CD8-positive, alpha-beta memory T cell (primary cell): ENCODE data around the gene TBCE. TPM values are rescaled to one million over a fixed set of nuclear protein-coding genes. Genes with fewer than 3 reads are reported as not detected.

Experiments
- CTCF ChIA-PET: fragments of 350-600 bp; sonication (Branson Sonifier 250); formaldehyde crosslinking; loops from one replicate; lab custom pipeline; 2021; ENCODE audit warnings: antibody characterized with exemption; lab: Charles Lee
- POLR2A ChIA-PET: fragments of 350-600 bp; sonication (Branson Sonifier 250); formaldehyde crosslinking; loops from one replicate; lab custom pipeline; 2021; ENCODE audit warnings: antibody characterized with exemption; lab: Charles Lee
- DNase-seq, 5 donors: peaks; one replicate each; pipeline versions ENCODE4 v3.0.0 to v3.0.0-alpha.2; 2020 to 2022; ENCODE audit warnings: mixed read lengths in 1 of 5
- H3K27ac ChIP-seq: one replicate; pipeline ENCODE4 v1.7.0; 2013; ENCODE audit warnings: low read depth, mild to moderate bottlenecking, low read length, moderate library complexity
- H3K27me3 ChIP-seq: 2 replicates; pipeline ENCODE4 v1.7.0; 2013; ENCODE audit warnings: low read length, mild to moderate bottlenecking; ENCODE audit not compliant: insufficient read depth, poor library complexity, severe bottlenecking
- H3K36me3 ChIP-seq: 2 replicates; pipeline ENCODE4 v1.7.0; 2013; ENCODE audit warnings: mild to moderate bottlenecking, low read length, moderate library complexity; ENCODE audit not compliant: insufficient read depth
- H3K4me1 ChIP-seq: 2 replicates; pipeline ENCODE4 v1.7.0; 2013; ENCODE audit warnings: mild to moderate bottlenecking, low read length, moderate library complexity; ENCODE audit not compliant: insufficient read depth
- H3K4me3 ChIP-seq: 2 replicates; pipeline ENCODE4 v1.7.0; 2013; ENCODE audit warnings: mild to moderate bottlenecking, low read length
- H3K9me3 ChIP-seq: 2 replicates; pipeline ENCODE4 v1.7.0; 2013; ENCODE audit warnings: mild to moderate bottlenecking, low read length
- H3K27ac Mint-ChIP-seq, 8 donors: one replicate each; pipeline ENCODE4 v1.8.0; 2020 to 2021; ENCODE audit warnings: mixed read lengths in 8 of 8, mild to moderate bottlenecking in 6 of 8, inconsistent platforms in 3 of 8, moderate library complexity in 3 of 8
- H3K27me3 Mint-ChIP-seq, 2 donors: one replicate each; pipeline ENCODE4 v1.8.0; 2020 to 2021; ENCODE audit warnings: mixed read lengths in 2 of 2, mild to moderate bottlenecking in 1 of 2, moderate library complexity in 1 of 2
- H3K36me3 Mint-ChIP-seq, 3 donors: one replicate each; pipeline ENCODE4 v1.8.0; 2020 to 2021; ENCODE audit warnings: mixed read lengths in 3 of 3, inconsistent platforms in 1 of 3, mild to moderate bottlenecking in 1 of 3
- H3K4me1 Mint-ChIP-seq, 3 donors: one replicate each; pipeline ENCODE4 v1.8.0; 2020 to 2021; ENCODE audit warnings: mixed read lengths in 3 of 3, inconsistent platforms in 1 of 3, mild to moderate bottlenecking in 1 of 3
- H3K4me3 Mint-ChIP-seq, 7 donors: one replicate each; pipeline ENCODE4 v1.8.0; 2020 to 2021; ENCODE audit warnings: mixed read lengths in 7 of 7, mild to moderate bottlenecking in 6 of 7, moderate library complexity in 4 of 7, inconsistent platforms in 2 of 7
- H3K9me3 Mint-ChIP-seq, 5 donors: one replicate each; pipeline ENCODE4 v1.8.0; 2020 to 2022; ENCODE audit warnings: mixed read lengths in 5 of 5, mild to moderate bottlenecking in 3 of 5, moderate library complexity in 2 of 5, inconsistent platforms in 1 of 5
- polyA plus RNA-seq: library from polyadenylated mRNA; unstranded; fragments of 300-500 nt; fragmentation: Illumina TruSeq; gene quantifications from one replicate; pipeline ENCODE4 v1.2.3, GENCODE V29; 2021
- total RNA-seq, 2 experiments: library from RNA; stranded (reverse); gene quantifications; one replicate each; pipeline ENCODE4 v1.2.3, GENCODE V29; 2021

The TBCE gene
- total and polyA plus RNA-seq, 3 experiments from 2014 or later, result 15.5 to 25.7 (median 19.4) TPM

- Mint-ChIP-seq H3K4me3 (peak overlapping the region; percentile 97 to 100 (median 100)), H3K36me3 (peaks cover 8 to 41% (median 8%) of the 10 kb centered on the region in 3 donors), H3K27ac (peak overlapping the region in 7 of 8 donors; percentile 95 to 99 (median 98)), H3K9me3 (no peaks in the 10 kb centered on the region), H3K4me1 (peaks cover 39 to 44% (median 41%) of the 10 kb centered on the region in 3 donors), H3K27me3 (peaks cover 0 to 4% of the 10 kb centered on the region in 2 donors)
- peak; percentile 57 to 83 (median 76) for DNase-seq
- Histone ChIP-seq H3K27me3 (no peaks in the 10 kb centered on the region), H3K27ac (peak overlapping the region; percentile 93), H3K9me3 (no peaks in the 10 kb centered on the region), H3K4me1 (peaks cover 65% of the 10 kb centered on the region), H3K36me3 (peaks cover 4% of the 10 kb centered on the region), H3K4me3 (peak overlapping the region; percentile 89)
- ChIA-PET CTCF (interaction anchor here (0.8 to 1.4 kb wide), 2 partner anchors 89 to 221 kb away, joined by 3 to 5 read pairs; no protein-coding TSS in a partner anchor), POLR2A (interaction anchor here (0.5 kb wide), 1 partner anchor 163 kb away, joined by 3 read pairs; no protein-coding TSS in a partner anchor)
These were observed 40.3 kb upstream of the TBCE start for GRCh38 chr1:235326719-235327558.

GRCh38 chr1:235327559-235328270, 39.5 kb upstream of the TBCE start, which contains the start of gene ARID4B:
TSS of gene ARID4B (minus strand) at chr1:235328179. CDS start at chr1:235326919, 1,260 bp downstream.
- DNase-seq, result peak in 1 of 5 donors; percentile 41
- H3K4me1 ChIP-seq, result peaks cover 65% of the 10 kb centered on the region
- H3K4me3 Mint-ChIP-seq, result peak within 1 kb of the TSS; percentile 97 to 100 (median 100)
- peak within 1 kb of the TSS; percentile 89 for H3K4me3 ChIP-seq
- H3K4me1 Mint-ChIP-seq, result peaks cover 34 to 39% (median 36%) of the 10 kb centered on the region in 3 donors
- POLR2A ChIA-PET, result interaction anchor here (0.6 to 1.0 kb wide), 3 partner anchors 20 to 167 kb away, joined by 4 to 5 read pairs (median 4); partner anchors contain the start of gene RBM34
- no peaks in the 10 kb centered on the region for H3K9me3 ChIP-seq
- H3K27ac Mint-ChIP-seq, result peak within 1 kb of the TSS in 7 of 8 donors; percentile 95 to 99 (median 98)
- CTCF ChIA-PET, result interaction anchor here (1.4 kb wide), 1 partner anchor 89 kb away, joined by 5 read pairs; no protein-coding TSS in a partner anchor
- peaks cover 0 to 4% of the 10 kb centered on the region in 2 donors for H3K27me3 Mint-ChIP-seq
- no peaks in the 10 kb centered on the region for H3K9me3 Mint-ChIP-seq
- H3K27me3 ChIP-seq, result no peaks in the 10 kb centered on the region
- peak within 1 kb of the TSS; percentile 93 for H3K27ac ChIP-seq
- peaks cover 6 to 36% (median 8%) of the 10 kb centered on the region in 3 donors for H3K36me3 Mint-ChIP-seq
- H3K36me3 ChIP-seq, result no peaks in the 10 kb centered on the region

GRCh38 chr1:235328271-235329138, 38.7 kb upstream of the TBCE start, which contains the start of gene GGPS1:
TSS of gene GGPS1 (plus strand) at chr1:235328570. CDS start at chr1:235335265, 6,695 bp downstream.
- no peaks in the 10 kb centered on the region for H3K36me3 ChIP-seq
- peaks cover 28 to 36% (median 31%) of the 10 kb centered on the region in 3 donors for H3K4me1 Mint-ChIP-seq
- H3K27me3 Mint-ChIP-seq, result peaks cover 0 to 4% of the 10 kb centered on the region in 2 donors
- ChIA-PET POLR2A (interaction anchor here (0.6 to 1.0 kb wide), 2 partner anchors 21 to 168 kb away, joined by 4 to 5 read pairs; partner anchors contain the start of gene RBM34), CTCF (interaction anchor here (1.4 to 2.8 kb wide), 4 partner anchors 64 to 87 kb away, joined by 3 to 12 read pairs (median 9); no protein-coding TSS in a partner anchor)
- peaks cover 6 to 33% (median 8%) of the 10 kb centered on the region in 3 donors for H3K36me3 Mint-ChIP-seq
- no peaks in the 10 kb centered on the region for H3K9me3 Mint-ChIP-seq
- H3K4me3 ChIP-seq, result peak within 1 kb of the TSS; percentile 89
- no peaks in the 10 kb centered on the region for H3K27me3 ChIP-seq
- H3K4me1 ChIP-seq, result peaks cover 59% of the 10 kb centered on the region
- DNase-seq, result peak; percentile 95 to 99 (median 98)
- H3K27ac ChIP-seq, result peak within 1 kb of the TSS; percentile 93
- H3K9me3 ChIP-seq, result no peaks in the 10 kb centered on the region
- H3K27ac Mint-ChIP-seq, result peak within 1 kb of the TSS in 4 of 8 donors; percentile 38 to 94 (median 82)
- H3K4me3 Mint-ChIP-seq, result no peak within 1 kb of the TSS

- H3K36me3 Mint-ChIP-seq, result peaks cover 6 to 30% (median 8%) of the 10 kb centered on the region in 3 donors
- H3K36me3 ChIP-seq, result no peaks in the 10 kb centered on the region
- no peaks in the 10 kb centered on the region for H3K9me3 Mint-ChIP-seq
- H3K27ac ChIP-seq, result peak overlapping the region; percentile 80
- ChIA-PET POLR2A (no interaction called here), CTCF (interaction anchor here (0.9 to 2.8 kb wide), 6 partner anchors 45 to 175 kb away, joined by 3 to 12 read pairs (median 6); partner anchors contain the start of gene B3GALNT2)
- no peaks in the 10 kb centered on the region for H3K9me3 ChIP-seq
- peaks cover 0 to 4% of the 10 kb centered on the region in 2 donors for H3K27me3 Mint-ChIP-seq
- no peak overlapping the region for H3K4me3 Mint-ChIP-seq
- H3K27ac Mint-ChIP-seq, result no peak overlapping the region
- peak overlapping the region; percentile 65 for H3K4me3 ChIP-seq
- H3K27me3 ChIP-seq, result no peaks in the 10 kb centered on the region
- H3K4me1 Mint-ChIP-seq, result peaks cover 28 to 37% (median 34%) of the 10 kb centered on the region in 3 donors
- peaks cover 52% of the 10 kb centered on the region for H3K4me1 ChIP-seq
- DNase-seq, result peak in 4 of 5 donors; percentile 30 to 78 (median 46)
These were observed 37.9 kb upstream of the TBCE start for GRCh38 chr1:235329139-235329902.

- Histone ChIP-seq H3K27ac (peak overlapping the region; percentile 80), H3K4me3 (peak overlapping the region; percentile 29), H3K9me3 (no peaks in the 10 kb centered on the region), H3K36me3 (peaks cover 4% of the 10 kb centered on the region), H3K27me3 (no peaks in the 10 kb centered on the region), H3K4me1 (peaks cover 40% of the 10 kb centered on the region)
- ChIA-PET POLR2A (no interaction called here), CTCF (interaction anchor here (2.8 kb wide), 1 partner anchor 85 kb away, joined by 12 read pairs; no protein-coding TSS in a partner anchor)
- Mint-ChIP-seq H3K27me3 (peaks cover 0 to 4% of the 10 kb centered on the region in 2 donors), H3K27ac (peak overlapping the region in 1 of 8 donors; percentile 48), H3K36me3 (peaks cover 6 to 29% (median 7%) of the 10 kb centered on the region in 3 donors), H3K9me3 (no peaks in the 10 kb centered on the region), H3K4me3 (peak overlapping the region in 1 of 7 donors; percentile 73), H3K4me1 (peaks cover 15 to 31% (median 28%) of the 10 kb centered on the region in 3 donors)
- no peak for DNase-seq
These were observed 36.3 kb upstream of the TBCE start for GRCh38 chr1:235330918-235331285.

- Mint-ChIP-seq H3K9me3 (no peaks in the 10 kb centered on the region), H3K27me3 (peaks cover 0 to 4% of the 10 kb centered on the region in 2 donors), H3K4me1 (peaks cover 11 to 30% (median 25%) of the 10 kb centered on the region in 3 donors), H3K36me3 (peaks cover 5 to 29% (median 6%) of the 10 kb centered on the region in 3 donors), H3K27ac (peak overlapping the region in 1 of 8 donors; percentile 48), H3K4me3 (peak overlapping the region in 2 of 7 donors; percentile 23 to 73)
- no peak for DNase-seq
- Histone ChIP-seq H3K27ac (peak overlapping the region; percentile 80), H3K9me3 (no peaks in the 10 kb centered on the region), H3K27me3 (no peaks in the 10 kb centered on the region), H3K4me3 (peak overlapping the region; percentile 29), H3K36me3 (peaks cover 9% of the 10 kb centered on the region), H3K4me1 (peaks cover 39% of the 10 kb centered on the region)
- ChIA-PET POLR2A (interaction anchor here (0.6 kb wide), 2 partner anchors 10 to 30 kb away, joined by 3 to 4 read pairs; no protein-coding TSS in a partner anchor), CTCF (interaction anchor here (0.6 to 2.8 kb wide), 2 partner anchors 37 to 84 kb away, joined by 3 to 12 read pairs; no protein-coding TSS in a partner anchor)
These were observed 35.8 kb upstream of the TBCE start for GRCh38 chr1:235331401-235331800.
